ENCODE data around the gene RPL23. TPM values are rescaled to one million over a fixed set of nuclear protein-coding genes. Genes with fewer than 3 reads are reported as not detected.

The RPL23 gene
- total RNA-seq: 100 to 1,000 TPM; 933 to 960 TPM

GRCh38 chr17:38853292-38854219 lies at the start of gene RPL23:
TSS of gene RPL23 (minus strand) at chr17:38853721. CDS start at chr17:38853710, 11 bp downstream.
- peak; percentile 94 for DNase-seq
- no peaks in the 10 kb centered on the region for H3K9me3 Mint-ChIP-seq
- H3K27ac Mint-ChIP-seq: peak within 1 kb of the TSS; percentile 98
- peaks cover 49% of the 10 kb centered on the region for H3K4me1 Mint-ChIP-seq
- POLR2A ChIA-PET: interaction anchor here (0.6 to 8.2 kb wide), 40 partner anchors 9 to 547 kb away, joined by 3 to 201 read pairs (median 5); partner anchors contain the start of genes ARL5C, CISD3, CWC25 and FBXL20
- H3K27me3 Mint-ChIP-seq: no peaks in the 10 kb centered on the region
- CTCF ChIA-PET: interaction anchor here (0.6 to 4.1 kb wide), 12 partner anchors 10 to 391 kb away, joined by 3 to 56 read pairs (median 3); partner anchors contain the start of genes CWC25 and LASP1
- peaks cover 52% of the 10 kb centered on the region for H3K36me3 Mint-ChIP-seq (ENCODE audit: low read depth)
- peak within 1 kb of the TSS; percentile 95 for H3K4me3 Mint-ChIP-seq

- Mint-ChIP-seq H3K27ac (peak overlapping the region; percentile 75), H3K27me3 (no peaks in the 10 kb centered on the region), H3K9me3 (no peaks in the 10 kb centered on the region), H3K4me3 (no peak overlapping the region), H3K36me3 (ENCODE audit: low read depth) (peaks cover 70% of the 10 kb centered on the region), H3K4me1 (peaks cover 58% of the 10 kb centered on the region)
- ChIA-PET CTCF (interaction anchor here (0.7 to 5.5 kb wide), 5 partner anchors 23 to 65 kb away, joined by 3 to 29 read pairs (median 3); partner anchors contain the start of genes LASP1 and LASP1NB), POLR2A (interaction anchor here (1.0 to 9.1 kb wide), 6 partner anchors 8 to 47 kb away, joined by 3 to 144 read pairs (median 5); partner anchors contain the start of genes LASP1 and RPL23)
- DNase-seq: peak; percentile 65
Measured at GRCh38 chr17:38900978-38901656, 47.6 kb upstream of the RPL23 start.

GRCh38 chr17:38899421-38899820 lies 45.9 kb upstream of the RPL23 start:
- Mint-ChIP-seq H3K9me3 (no peaks in the 10 kb centered on the region), H3K4me3 (peak overlapping the region; percentile 45), H3K27ac (peak overlapping the region; percentile 89), H3K4me1 (peaks cover 59% of the 10 kb centered on the region), H3K27me3 (no peaks in the 10 kb centered on the region), H3K36me3 (ENCODE audit: low read depth) (peaks cover 70% of the 10 kb centered on the region)
- no peak for DNase-seq
- ChIA-PET POLR2A (interaction anchor here (0.7 to 9.1 kb wide), 18 partner anchors 10 to 551 kb away, joined by 3 to 144 read pairs (median 4); partner anchors contain the start of genes CWC25, FBXO47, LASP1 and MED1), CTCF (interaction anchor here (0.8 to 5.5 kb wide), 6 partner anchors 8 to 345 kb away, joined by 3 to 29 read pairs (median 6); partner anchors contain the start of genes LASP1 and LASP1NB)

- H3K27ac Mint-ChIP-seq: peak overlapping the region; percentile 89
- H3K4me3 Mint-ChIP-seq: peak overlapping the region; percentile 45
- ChIA-PET POLR2A (interaction anchor here (0.7 to 9.1 kb wide), 19 partner anchors 9 to 552 kb away, joined by 3 to 144 read pairs (median 5); partner anchors contain the start of genes CWC25, FBXO47, LASP1 and MED1), CTCF (interaction anchor here (0.6 to 5.5 kb wide), 9 partner anchors 8 to 345 kb away, joined by 3 to 29 read pairs (median 6); partner anchors contain the start of genes LASP1 and LASP1NB)
- peaks cover 70% of the 10 kb centered on the region for H3K36me3 Mint-ChIP-seq (ENCODE audit: low read depth)
- H3K4me1 Mint-ChIP-seq: peaks cover 65% of the 10 kb centered on the region
- H3K27me3 Mint-ChIP-seq: no peaks in the 10 kb centered on the region
- peak; percentile 86 for DNase-seq
- H3K9me3 Mint-ChIP-seq: no peaks in the 10 kb centered on the region
Measured at GRCh38 chr17:38898812-38899348, 45.4 kb upstream of the RPL23 start.

- peaks cover 65% of the 10 kb centered on the region for H3K36me3 Mint-ChIP-seq (ENCODE audit: low read depth)
- no peaks in the 10 kb centered on the region for H3K9me3 Mint-ChIP-seq
- peak overlapping the region; percentile 89 for H3K27ac Mint-ChIP-seq
- peak overlapping the region; percentile 45 for H3K4me3 Mint-ChIP-seq
- peak; percentile 39 for DNase-seq
- H3K4me1 Mint-ChIP-seq: peaks cover 71% of the 10 kb centered on the region
- no peaks in the 10 kb centered on the region for H3K27me3 Mint-ChIP-seq
- ChIA-PET POLR2A (interaction anchor here (1.0 to 9.1 kb wide), 16 partner anchors 8 to 302 kb away, joined by 3 to 144 read pairs (median 5); partner anchors contain the start of genes CWC25, FBXO47, LASP1 and LASP1NB), CTCF (interaction anchor here (0.6 to 5.5 kb wide), 8 partner anchors 8 to 211 kb away, joined by 3 to 29 read pairs (median 6); partner anchors contain the start of genes LASP1, LASP1NB and RPL23)
Measured at GRCh38 chr17:38898291-38898679, 44.8 kb upstream of the RPL23 start.

- Mint-ChIP-seq H3K4me1 (peaks cover 72% of the 10 kb centered on the region), H3K36me3 (ENCODE audit: low read depth) (peaks cover 64% of the 10 kb centered on the region), H3K4me3 (peak overlapping the region; percentile 45), H3K9me3 (no peaks in the 10 kb centered on the region), H3K27me3 (no peaks in the 10 kb centered on the region), H3K27ac (peak overlapping the region; percentile 89)
- no peak for DNase-seq
- CTCF ChIA-PET: interaction anchor here (1.2 to 5.5 kb wide), 7 partner anchors 9 to 44 kb away, joined by 3 to 29 read pairs (median 6); partner anchors contain the start of genes LASP1, LASP1NB and RPL23
- POLR2A ChIA-PET: interaction anchor here (1.0 to 9.1 kb wide), 14 partner anchors 8 to 255 kb away, joined by 3 to 144 read pairs (median 6); partner anchors contain the start of genes CWC25, FBXO47, LASP1 and LASP1NB
Measured at GRCh38 chr17:38897671-38898290, 44.3 kb upstream of the RPL23 start.

GRCh38 chr17:38897176-38897575 lies 43.7 kb upstream of the RPL23 start:
- Mint-ChIP-seq H3K4me3 (no peak overlapping the region), H3K27me3 (no peaks in the 10 kb centered on the region), H3K4me1 (peaks cover 78% of the 10 kb centered on the region), H3K36me3 (ENCODE audit: low read depth) (peaks cover 69% of the 10 kb centered on the region), H3K27ac (peak overlapping the region; percentile 89), H3K9me3 (no peaks in the 10 kb centered on the region)
- ChIA-PET POLR2A (interaction anchor here (1.0 to 9.1 kb wide), 9 partner anchors 7 to 256 kb away, joined by 3 to 144 read pairs (median 8); partner anchors contain the start of genes CWC25, FBXO47, LASP1 and LASP1NB), CTCF (interaction anchor here (1.2 to 2.0 kb wide), 2 partner anchors 10 to 44 kb away, joined by 3 to 8 read pairs; partner anchors contain the start of gene RPL23)
- no peak for DNase-seq

GRCh38 chr17:38896346-38896954 lies 42.9 kb upstream of the RPL23 start:
- peaks cover 74% of the 10 kb centered on the region for H3K36me3 Mint-ChIP-seq (ENCODE audit: low read depth)

GRCh38 chr17:38894276-38894675 lies 40.8 kb upstream of the RPL23 start:
- no peaks in the 10 kb centered on the region for H3K27me3 Mint-ChIP-seq
- DNase-seq: no peak
- peaks cover 86% of the 10 kb centered on the region for H3K4me1 Mint-ChIP-seq
- H3K9me3 Mint-ChIP-seq: no peaks in the 10 kb centered on the region
- H3K27ac Mint-ChIP-seq: peak overlapping the region; percentile 71
- H3K4me3 Mint-ChIP-seq: no peak overlapping the region
- CTCF ChIA-PET: interaction anchor here (0.6 to 2.3 kb wide), 5 partner anchors 10 to 271 kb away, joined by 3 to 7 read pairs (median 4); partner anchors contain the start of gene LASP1
- peaks cover 72% of the 10 kb centered on the region for H3K36me3 Mint-ChIP-seq (ENCODE audit: low read depth)
- POLR2A ChIA-PET: interaction anchor here (0.6 to 3.5 kb wide), 6 partner anchors 8 to 666 kb away, joined by 3 to 24 read pairs (median 6); partner anchors contain the start of genes LASP1 and RPL23

More at GRCh38 chr17:38896346-38896954, 42.9 kb upstream of the RPL23 start:
- H3K9me3 Mint-ChIP-seq: no peaks in the 10 kb centered on the region
- peak overlapping the region; percentile 89 for H3K27ac Mint-ChIP-seq
- H3K27me3 Mint-ChIP-seq: no peaks in the 10 kb centered on the region
- POLR2A ChIA-PET: interaction anchor here (4.4 to 9.1 kb wide), 2 partner anchors 25 to 43 kb away, joined by 45 to 144 read pairs; partner anchors contain the start of genes LASP1 and RPL23
- H3K4me3 Mint-ChIP-seq: no peak overlapping the region
- H3K4me1 Mint-ChIP-seq: peaks cover 83% of the 10 kb centered on the region
- CTCF ChIA-PET: no interaction called here
- no peak for DNase-seq

- peak overlapping the region; percentile 71 for H3K27ac Mint-ChIP-seq
- peak; percentile 63 for DNase-seq
- peaks cover 72% of the 10 kb centered on the region for H3K36me3 Mint-ChIP-seq (ENCODE audit: low read depth)
- peaks cover 86% of the 10 kb centered on the region for H3K4me1 Mint-ChIP-seq
- ChIA-PET CTCF (interaction anchor here (0.5 to 2.3 kb wide), 6 partner anchors 10 to 271 kb away, joined by 3 to 7 read pairs (median 4); partner anchors contain the start of gene LASP1), POLR2A (interaction anchor here (1.4 to 3.5 kb wide), 5 partner anchors 8 to 40 kb away, joined by 4 to 24 read pairs (median 7); partner anchors contain the start of genes LASP1 and RPL23)
- no peaks in the 10 kb centered on the region for H3K9me3 Mint-ChIP-seq
- no peaks in the 10 kb centered on the region for H3K27me3 Mint-ChIP-seq
- H3K4me3 Mint-ChIP-seq: no peak overlapping the region
Measured at GRCh38 chr17:38893607-38894006, 40.1 kb upstream of the RPL23 start.
